Muscle layer of duodenum (tissue), 2 donors: ENCODE measurements around the gene AMOT.
"Not testable (repeated sequence)": the region's sequence is repeated elsewhere in the genome, so short reads cannot be mapped to it uniquely, and the experiment has no call there.

Experiments used
- H3K27ac ChIP-seq: one replicate; pipeline ENCODE4 v1.7.0; 2013; ENCODE audit warnings: mild to moderate bottlenecking, low read length
- H3K27me3 ChIP-seq: one replicate; pipeline ENCODE4 v1.7.0; 2013; ENCODE audit warnings: low read depth, mild to moderate bottlenecking, control low read depth, low read length
- H3K36me3 ChIP-seq, 2 donors: one replicate each; pipeline ENCODE4 v1.7.0; 2013; ENCODE audit warnings: low read length in 2 of 2, control low read depth in 1 of 2, mild to moderate bottlenecking in 1 of 2; ENCODE audit not compliant: insufficient read depth in 2 of 2, control insufficient read depth in 1 of 2
- H3K4me1 ChIP-seq, 2 donors: one replicate each; pipeline ENCODE4 v1.7.0; 2013; ENCODE audit warnings: low read length in 2 of 2, mild to moderate bottlenecking in 2 of 2, control low read depth in 1 of 2, moderate library complexity in 1 of 2; ENCODE audit not compliant: insufficient read depth in 2 of 2, control insufficient read depth in 1 of 2
- H3K4me3 ChIP-seq, 2 donors: one replicate each; pipeline ENCODE4 v1.7.0; 2013; ENCODE audit warnings: low read length in 2 of 2, low read depth in 1 of 2, mild to moderate bottlenecking in 1 of 2
- H3K9me3 ChIP-seq, 2 donors: one replicate each; pipeline ENCODE4 v1.7.0; 2013; ENCODE audit warnings: low read length in 2 of 2, control low read depth in 1 of 2, mild to moderate bottlenecking in 1 of 2; ENCODE audit not compliant: control insufficient read depth in 1 of 2
- donor health status: healthy.

Gene AMOT

GRCh38 chrX:112854901-112855300, 14.3 kb upstream of the AMOT start:
- not testable (repeated sequence) for H3K27ac ChIP-seq, H3K27me3 ChIP-seq, H3K4me3 ChIP-seq, H3K9me3 ChIP-seq, H3K4me1 ChIP-seq, H3K36me3 ChIP-seq

- peaks cover 0 to 3% of the 10 kb centered on the region in 2 donors for H3K4me1 ChIP-seq
- no peak overlapping the region for H3K27ac ChIP-seq
- no peaks in the 10 kb centered on the region for H3K27me3 ChIP-seq
- H3K36me3 ChIP-seq: no peaks in the 10 kb centered on the region
- no peak overlapping the region for H3K4me3 ChIP-seq
- H3K9me3 ChIP-seq: no peaks in the 10 kb centered on the region
These were observed 12.2 kb upstream of the AMOT start for GRCh38 chrX:112852851-112853250.

GRCh38 chrX:112851806-112852205, 11.2 kb upstream of the AMOT start:
- H3K27me3 ChIP-seq: no peaks in the 10 kb centered on the region
- H3K4me3 ChIP-seq: no peak overlapping the region
- no peaks in the 10 kb centered on the region for H3K36me3 ChIP-seq
- H3K9me3 ChIP-seq: no peaks in the 10 kb centered on the region
- H3K4me1 ChIP-seq: peaks cover under 1 to 3% of the 10 kb centered on the region in 2 donors
- no peak overlapping the region for H3K27ac ChIP-seq

GRCh38 chrX:112851161-112851779, 10.6 kb upstream of the AMOT start:
- H3K27ac ChIP-seq: no peak overlapping the region
- peaks cover 3% of the 10 kb centered on the region in 2 donors for H3K4me1 ChIP-seq
- H3K4me3 ChIP-seq: no peak overlapping the region
- no peaks in the 10 kb centered on the region for H3K36me3 ChIP-seq
- no peaks in the 10 kb centered on the region for H3K27me3 ChIP-seq
- H3K9me3 ChIP-seq: no peaks in the 10 kb centered on the region

- no peaks in the 10 kb centered on the region for H3K27me3 ChIP-seq
- no peaks in the 10 kb centered on the region for H3K36me3 ChIP-seq
- no peaks in the 10 kb centered on the region for H3K9me3 ChIP-seq
- peaks cover 3% of the 10 kb centered on the region in 2 donors for H3K4me1 ChIP-seq
- H3K27ac ChIP-seq: no peak overlapping the region
- H3K4me3 ChIP-seq: no peak overlapping the region
These were observed 8.4 kb upstream of the AMOT start for GRCh38 chrX:112849016-112849415.

- Histone ChIP-seq H3K36me3 (no peaks in the 10 kb centered on the region), H3K27ac (no peak overlapping the region), H3K4me3 (no peak overlapping the region), H3K27me3 (no peaks in the 10 kb centered on the region), H3K9me3 (no peaks in the 10 kb centered on the region), H3K4me1 (peaks cover 3 to 5% of the 10 kb centered on the region in 2 donors)
These were observed 6.2 kb upstream of the AMOT start for GRCh38 chrX:112846782-112847181.

- H3K27me3 ChIP-seq: no peaks in the 10 kb centered on the region
- H3K27ac ChIP-seq: no peak overlapping the region
- H3K36me3 ChIP-seq: no peaks in the 10 kb centered on the region
- no peaks in the 10 kb centered on the region for H3K9me3 ChIP-seq
- H3K4me1 ChIP-seq: peaks cover 2 to 3% of the 10 kb centered on the region in 2 donors
- H3K4me3 ChIP-seq: no peak overlapping the region
These were observed 5.6 kb upstream of the AMOT start for GRCh38 chrX:112846187-112846586.

GRCh38 chrX:112844250-112844649, 3.6 kb upstream of the AMOT start:
- H3K36me3 ChIP-seq: no peaks in the 10 kb centered on the region
- no peak overlapping the region for H3K4me3 ChIP-seq
- no peaks in the 10 kb centered on the region for H3K27me3 ChIP-seq
- no peaks in the 10 kb centered on the region for H3K9me3 ChIP-seq
- peaks cover 2 to 3% of the 10 kb centered on the region in 2 donors for H3K4me1 ChIP-seq
- no peak overlapping the region for H3K27ac ChIP-seq

- Histone ChIP-seq H3K27me3 (no peaks in the 10 kb centered on the region), H3K9me3 (no peaks in the 10 kb centered on the region), H3K36me3 (no peaks in the 10 kb centered on the region), H3K4me3 (peak overlapping the region; percentile 62 to 80), H3K4me1 (peaks cover 2% of the 10 kb centered on the region in 2 donors), H3K27ac (peak overlapping the region; percentile 67)
These were observed 1.2 kb upstream of the AMOT start for GRCh38 chrX:112841820-112842157.

GRCh38 chrX:112841114-112841819, 636 bp upstream of the AMOT start:
- peak overlapping the region; percentile 67 for H3K27ac ChIP-seq

GRCh38 chrX:112839856-112840255, 775 bp downstream of the AMOT start:
- Histone ChIP-seq H3K4me1 (peaks cover 0 to 2% of the 10 kb centered on the region in 2 donors), H3K27ac (no peak overlapping the region), H3K36me3 (no peaks in the 10 kb centered on the region), H3K4me3 (peak overlapping the region; percentile 75 to 80), H3K9me3 (no peaks in the 10 kb centered on the region), H3K27me3 (no peaks in the 10 kb centered on the region)

More at GRCh38 chrX:112841114-112841819, 636 bp upstream of the AMOT start:
- no peaks in the 10 kb centered on the region for H3K36me3 ChIP-seq
- no peaks in the 10 kb centered on the region for H3K27me3 ChIP-seq
- peak overlapping the region; percentile 75 to 80 for H3K4me3 ChIP-seq
- peaks cover 0 to 2% of the 10 kb centered on the region in 2 donors for H3K4me1 ChIP-seq
- no peaks in the 10 kb centered on the region for H3K9me3 ChIP-seq

GRCh38 chrX:112837531-112837930, 3.1 kb downstream of the AMOT start:
- Histone ChIP-seq H3K27me3 (no peaks in the 10 kb centered on the region), H3K9me3 (no peaks in the 10 kb centered on the region), H3K36me3 (no peaks in the 10 kb centered on the region), H3K4me3 (no peak overlapping the region), H3K4me1 (peaks cover 0 to 2% of the 10 kb centered on the region in 2 donors), H3K27ac (no peak overlapping the region)
